Fibroblast of villous mesenchyme (primary cell): ENCODE data around the gene MED13L. TPM values are rescaled to one million over a fixed set of nuclear protein-coding genes. Genes with fewer than 3 reads are reported as not detected.

Experiments
- DNase-seq: peaks from one replicate; pipeline ENCODE4 v3.0.0-alpha.2; 2010; ENCODE audit warnings: low read depth
- H3K4me3 ChIP-seq: 2 replicates; pipeline ENCODE4 v1.5.1; 2011; ENCODE audit warnings: low read depth, mild to moderate bottlenecking, low read length
- total RNA-seq: library from RNA; depleted of rRNA; stranded (reverse); fragments of >200 nt; gene quantifications from 2 replicates; pipeline ENCODE4 v1.2.3, GENCODE V29; 2012
- TF ChIP-seq, protein P1 (sequence below): IDR thresholded peaks from 2 replicates; pipeline ENCODE4 v1.5.1; 2012; ENCODE audit warnings: low read depth, mild to moderate bottlenecking, low read length; ENCODE audit not compliant: insufficient read depth

MED13L gene
- total RNA-seq, 1 donor: 189 TPM

- H3K4me3 ChIP-seq: no peak overlapping the region
- TF ChIP-seq, protein P1, sequence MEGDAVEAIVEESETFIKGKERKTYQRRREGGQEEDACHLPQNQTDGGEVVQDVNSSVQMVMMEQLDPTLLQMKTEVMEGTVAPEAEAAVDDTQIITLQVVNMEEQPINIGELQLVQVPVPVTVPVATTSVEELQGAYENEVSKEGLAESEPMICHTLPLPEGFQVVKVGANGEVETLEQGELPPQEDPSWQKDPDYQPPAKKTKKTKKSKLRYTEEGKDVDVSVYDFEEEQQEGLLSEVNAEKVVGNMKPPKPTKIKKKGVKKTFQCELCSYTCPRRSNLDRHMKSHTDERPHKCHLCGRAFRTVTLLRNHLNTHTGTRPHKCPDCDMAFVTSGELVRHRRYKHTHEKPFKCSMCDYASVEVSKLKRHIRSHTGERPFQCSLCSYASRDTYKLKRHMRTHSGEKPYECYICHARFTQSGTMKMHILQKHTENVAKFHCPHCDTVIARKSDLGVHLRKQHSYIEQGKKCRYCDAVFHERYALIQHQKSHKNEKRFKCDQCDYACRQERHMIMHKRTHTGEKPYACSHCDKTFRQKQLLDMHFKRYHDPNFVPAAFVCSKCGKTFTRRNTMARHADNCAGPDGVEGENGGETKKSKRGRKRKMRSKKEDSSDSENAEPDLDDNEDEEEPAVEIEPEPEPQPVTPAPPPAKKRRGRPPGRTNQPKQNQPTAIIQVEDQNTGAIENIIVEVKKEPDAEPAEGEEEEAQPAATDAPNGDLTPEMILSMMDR: no peak
Observed at GRCh38 chr12:116206828-116207227, 70.7 kb downstream of the MED13L start.

GRCh38 chr12:116204785-116205184 is 72.7 kb downstream of the MED13L start:
- DNase-seq: no peak
- TF ChIP-seq, protein P1: no peak
- no peak overlapping the region for H3K4me3 ChIP-seq

More at GRCh38 chr12:116206828-116207227, 70.7 kb downstream of the MED13L start:
- DNase-seq: no peak

- TF ChIP-seq, protein P1: no peak
- peak; percentile 67 for DNase-seq
- H3K4me3 ChIP-seq: no peak overlapping the region
Observed at GRCh38 chr12:116204169-116204568, 73.3 kb downstream of the MED13L start.

DNA sequence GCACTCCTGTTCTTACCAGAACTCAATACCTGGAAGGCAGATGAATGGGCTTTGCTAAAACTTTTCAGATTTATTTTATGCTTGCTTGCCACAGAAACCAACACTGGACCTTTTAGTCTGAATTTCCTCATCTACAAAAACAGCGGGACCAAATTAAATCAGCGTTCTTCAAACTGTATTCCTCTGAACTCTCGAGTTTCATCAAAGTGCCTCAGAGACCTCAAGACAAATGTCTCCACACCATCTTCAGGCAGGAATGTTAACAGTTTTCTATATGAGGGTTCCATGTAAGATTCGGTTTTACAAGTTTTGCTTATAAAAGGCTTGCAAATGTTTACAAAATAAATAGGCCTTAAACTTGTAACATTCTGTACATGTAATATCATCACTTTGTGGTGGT is 74.6 kb downstream of the MED13L start:
- TF ChIP-seq, protein P1: peak; percentile 55
- DNase-seq: peak; percentile 77
- H3K4me3 ChIP-seq: no peak overlapping the region

GRCh38 chr12:116202433-116202832 is 75.1 kb downstream of the MED13L start:
- peak; percentile 55 for DNase-seq
- no peak overlapping the region for H3K4me3 ChIP-seq
- TF ChIP-seq, protein P1: no peak

DNA sequence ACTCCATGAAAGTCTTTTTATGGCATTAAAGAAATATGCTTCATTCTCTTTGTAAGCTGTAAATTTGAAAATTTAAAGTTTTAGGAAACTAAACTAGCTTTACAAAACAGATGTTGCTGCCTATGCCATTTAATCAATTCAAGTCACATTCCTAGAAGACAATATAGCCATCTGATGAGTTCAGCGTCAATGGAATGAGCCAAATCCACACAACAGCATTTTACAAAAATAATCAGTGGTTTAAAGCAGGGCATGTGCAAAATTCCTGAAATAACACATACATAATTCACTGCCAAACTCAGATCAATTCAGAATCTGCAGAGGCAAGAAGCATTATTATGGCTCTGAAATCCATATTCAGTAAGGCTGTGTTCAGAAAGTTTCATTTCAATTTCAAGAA is 75.6 kb downstream of the MED13L start:
- TF ChIP-seq, protein P1: no peak
- DNase-seq: no peak
- no peak overlapping the region for H3K4me3 ChIP-seq

DNA sequence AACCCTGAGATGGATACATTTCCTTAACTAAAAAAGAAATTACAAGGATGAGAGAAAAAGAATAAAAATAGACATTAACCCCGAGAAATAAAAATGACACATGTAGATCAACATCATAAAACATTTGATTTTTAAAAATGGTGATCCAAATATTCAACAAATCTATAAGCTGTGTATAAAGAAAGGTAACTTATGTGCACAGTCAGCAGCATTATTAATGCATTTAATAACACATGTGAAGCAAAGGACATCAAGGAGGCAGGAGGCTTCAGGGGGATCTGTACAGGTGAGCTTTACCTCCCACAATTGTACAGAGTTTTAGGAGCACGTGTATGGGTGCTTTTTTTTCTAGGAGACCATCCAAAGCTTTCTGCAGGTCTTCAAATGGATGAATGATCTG is 76.1 kb downstream of the MED13L start:
- no peak overlapping the region for H3K4me3 ChIP-seq
- no peak for DNase-seq
- TF ChIP-seq, protein P1: no peak
